Transverse colon (tissue), 4 donors: ENCODE results near the gene TTC21A. TPM values are rescaled to one million over a fixed set of nuclear protein-coding genes. Genes with fewer than 3 reads are reported as not detected.

Experiments used
- DNase-seq: peaks from one replicate; pipeline ENCODE4 v3.0.0-alpha.2; 2019
- H3K27ac ChIP-seq, 4 donors: fragments of 200-600 bp; sonication (generic); 2 replicates each; pipeline ENCODE4 v1.5.1; 2016 to 2018; ENCODE audit warnings: inconsistent platforms in 4 of 4
- H3K27me3 ChIP-seq: fragments of 200-600 bp; sonication (generic); 2 replicates; pipeline ENCODE4 v1.5.1; 2017; ENCODE audit warnings: inconsistent platforms
- H3K36me3 ChIP-seq, 4 donors: fragments of 200-600 bp; sonication (generic); 2 replicates each; pipeline ENCODE4 v1.5.1; 2017 to 2019; ENCODE audit warnings: inconsistent platforms in 4 of 4
- H3K4me1 ChIP-seq, 4 donors: fragments of 200-600 bp; sonication (generic); 2 replicates each; pipeline ENCODE4 v1.5.1; 2017 to 2020; ENCODE audit warnings: inconsistent platforms in 4 of 4
- H3K4me3 ChIP-seq, 4 donors: fragments of 200-600 bp; sonication (generic); 1 replicate in 1 of 4; 2 replicates in 3 of 4; pipeline versions ENCODE4 v1.5.1 to v1.6.1; 2017 to 2019; ENCODE audit warnings: inconsistent platforms in 4 of 4
- H3K9me3 ChIP-seq, 2 donors: fragments of 200-600 bp; sonication (generic); 2 replicates each; pipeline ENCODE4 v1.5.1; 2017 to 2019; ENCODE audit warnings: inconsistent platforms in 2 of 2
- EP300 ChIP-seq: sonication (generic); formaldehyde crosslinking; IDR thresholded peaks from one replicate; pipeline ENCODE4 v1.6.1; 2017; ENCODE audit warnings: antibody characterized with exemption, low read depth
- POLR2A ChIP-seq: fragments of 450-650 bp; IDR thresholded peaks from one replicate; pipeline ENCODE4 v1.6.1; 2016; ENCODE audit warnings: antibody characterized with exemption, mild to moderate bottlenecking, moderate library complexity
- POLR2AphosphoS5 ChIP-seq, 3 donors: sonication (generic); formaldehyde crosslinking; IDR thresholded peaks; one replicate each; pipeline ENCODE4 v1.6.1; 2016; ENCODE audit warnings: antibody characterized with exemption in 3 of 3
- WGBS, 2 donors: methylation state at CpG; one replicate each; pipeline ENCODE4 v1.1.5; 2018; ENCODE audit warnings: low coverage in 1 of 2; 5-methylcytosine and 5-hydroxymethylcytosine counted together
- in situ Hi-C, 4 donors: fragments of 200-750 bp; cut with MboI; loops; one replicate each; pipeline versions ENCODE4 v1.15.0 to v1.15.1; 2017; ENCODE audit warnings: low sequenced_read_pairs in 3 of 4, low pct_ligation_motif_present in 1 of 4, low pct_unique_long_range_greater_than_20kb in 1 of 4
- intact Hi-C: fragments of 100-400 bp; cut with DNase I; formaldehyde crosslinking; loops from one replicate; pipeline ENCODE4 v1.15.1; 2023; ENCODE audit warnings: low total_unique reads
- total RNA-seq, 4 donors: library from RNA; depleted of rRNA; stranded (reverse); fragments of >200 nt; gene quantifications; one replicate each; pipeline ENCODE4 v1.1.0, GENCODE V29; 2016
- TF ChIP-seq, protein P1 (sequence below), 5 experiments: fragments of 200-600 bp in 3 of 5; fragments of 450-650 bp in 2 of 5; sonication (generic) in 3 of 5; IDR thresholded peaks; 1 replicate in 2 of 5; 2 replicates in 3 of 5; pipeline ENCODE4 v1.5.1; 2016 to 2017; ENCODE audit warnings: antibody characterized with exemption in 5 of 5, inconsistent platforms in 3 of 5, mild to moderate bottlenecking in 2 of 5, moderate library complexity in 1 of 5

TTC21A gene
- total RNA-seq, 4 donors from 2014 or later, result 6.8 to 101 (median 30.3) TPM

DNA sequence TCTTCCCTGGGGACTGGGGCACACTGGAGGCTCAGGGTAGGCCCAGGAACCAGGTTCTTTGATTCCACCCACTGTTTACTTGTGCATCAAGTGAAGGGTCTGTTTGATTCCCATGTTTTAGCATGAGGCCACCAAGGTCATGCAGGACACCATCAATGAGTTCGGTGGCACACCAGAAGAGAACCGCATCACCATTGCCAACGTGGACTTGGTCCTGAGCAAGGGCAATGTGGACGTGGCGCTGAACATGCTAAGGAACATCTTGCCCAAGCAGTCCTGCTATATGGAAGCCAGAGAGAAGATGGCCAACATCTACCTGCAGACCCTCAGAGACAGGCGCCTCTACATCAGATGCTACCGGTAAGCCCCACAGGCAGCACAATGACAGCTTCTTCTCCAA lies 21.5 kb downstream of the TTC21A start:
- in situ Hi-C loops (loop anchor here in 3 of 4 donors (10.0 kb wide), 1 partner anchor 156 kb away; the partner anchor contains the start of gene CX3CR1 (in 3 of the 3)), intact Hi-C loops (no loop called here)
- 95% methylated on average over 7 of the region's 7 CpGs; no CpG with 5 or more reads in 1 of the 2 donors for WGBS, 2 donors
- Histone ChIP-seq H3K4me1 (peaks cover 2 to 10% (median 8%) of the 10 kb centered on the region in 4 donors), H3K27me3 (no peaks in the 10 kb centered on the region), H3K4me3 (no peak overlapping the region), H3K36me3 (no peaks in the 10 kb centered on the region), H3K9me3 (no peaks in the 10 kb centered on the region), H3K27ac (no peak overlapping the region)
- no peak for DNase-seq
- TF ChIP-seq POLR2AphosphoS5 (IDR thresholded peaks at IDR 0.05) (no peak), EP300 (no peak), POLR2A (no peak)
- TF ChIP-seq, protein P1, sequence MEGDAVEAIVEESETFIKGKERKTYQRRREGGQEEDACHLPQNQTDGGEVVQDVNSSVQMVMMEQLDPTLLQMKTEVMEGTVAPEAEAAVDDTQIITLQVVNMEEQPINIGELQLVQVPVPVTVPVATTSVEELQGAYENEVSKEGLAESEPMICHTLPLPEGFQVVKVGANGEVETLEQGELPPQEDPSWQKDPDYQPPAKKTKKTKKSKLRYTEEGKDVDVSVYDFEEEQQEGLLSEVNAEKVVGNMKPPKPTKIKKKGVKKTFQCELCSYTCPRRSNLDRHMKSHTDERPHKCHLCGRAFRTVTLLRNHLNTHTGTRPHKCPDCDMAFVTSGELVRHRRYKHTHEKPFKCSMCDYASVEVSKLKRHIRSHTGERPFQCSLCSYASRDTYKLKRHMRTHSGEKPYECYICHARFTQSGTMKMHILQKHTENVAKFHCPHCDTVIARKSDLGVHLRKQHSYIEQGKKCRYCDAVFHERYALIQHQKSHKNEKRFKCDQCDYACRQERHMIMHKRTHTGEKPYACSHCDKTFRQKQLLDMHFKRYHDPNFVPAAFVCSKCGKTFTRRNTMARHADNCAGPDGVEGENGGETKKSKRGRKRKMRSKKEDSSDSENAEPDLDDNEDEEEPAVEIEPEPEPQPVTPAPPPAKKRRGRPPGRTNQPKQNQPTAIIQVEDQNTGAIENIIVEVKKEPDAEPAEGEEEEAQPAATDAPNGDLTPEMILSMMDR (IDR thresholded peaks at IDR 0.05), result no peak

DNA sequence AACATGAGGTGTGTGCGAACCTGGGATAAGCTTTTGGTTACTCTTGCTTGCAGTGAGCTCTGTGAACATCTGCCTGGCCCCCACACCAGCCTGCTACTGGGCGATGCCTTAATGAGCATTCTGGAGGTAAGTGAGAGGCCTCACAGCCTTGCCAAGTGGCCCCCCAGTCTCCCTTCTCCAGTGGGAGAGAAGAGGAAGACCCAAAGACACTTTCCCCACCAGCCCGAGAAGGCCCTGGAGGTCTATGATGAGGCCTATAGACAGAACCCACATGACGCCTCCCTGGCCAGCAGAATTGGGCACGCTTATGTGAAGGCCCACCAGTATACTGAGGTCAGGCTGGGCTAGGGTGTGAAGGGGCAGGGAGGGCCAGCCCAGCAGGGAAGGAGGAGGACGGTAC lies 22.5 kb downstream of the TTC21A start:
- in situ Hi-C loops (no loop called here), intact Hi-C loops (no loop called here)
- H3K9me3 ChIP-seq, result no peaks in the 10 kb centered on the region
- TF ChIP-seq EP300 (no peak), POLR2AphosphoS5 (IDR thresholded peaks at IDR 0.05) (no peak)
- TF ChIP-seq, protein P1 (IDR thresholded peaks at IDR 0.05), result no peak
- no peak overlapping the region for H3K27ac ChIP-seq
- H3K36me3 ChIP-seq, result no peaks in the 10 kb centered on the region
- no peak overlapping the region for H3K4me3 ChIP-seq
- H3K4me1 ChIP-seq, result peaks cover 2 to 10% (median 8%) of the 10 kb centered on the region in 4 donors
- WGBS, 2 donors, result 95% methylated on average over 4 of the region's 6 CpGs; no CpG with 5 or more reads in 1 of the 2 donors
- no peaks in the 10 kb centered on the region for H3K27me3 ChIP-seq
- no peak for DNase-seq

DNA sequence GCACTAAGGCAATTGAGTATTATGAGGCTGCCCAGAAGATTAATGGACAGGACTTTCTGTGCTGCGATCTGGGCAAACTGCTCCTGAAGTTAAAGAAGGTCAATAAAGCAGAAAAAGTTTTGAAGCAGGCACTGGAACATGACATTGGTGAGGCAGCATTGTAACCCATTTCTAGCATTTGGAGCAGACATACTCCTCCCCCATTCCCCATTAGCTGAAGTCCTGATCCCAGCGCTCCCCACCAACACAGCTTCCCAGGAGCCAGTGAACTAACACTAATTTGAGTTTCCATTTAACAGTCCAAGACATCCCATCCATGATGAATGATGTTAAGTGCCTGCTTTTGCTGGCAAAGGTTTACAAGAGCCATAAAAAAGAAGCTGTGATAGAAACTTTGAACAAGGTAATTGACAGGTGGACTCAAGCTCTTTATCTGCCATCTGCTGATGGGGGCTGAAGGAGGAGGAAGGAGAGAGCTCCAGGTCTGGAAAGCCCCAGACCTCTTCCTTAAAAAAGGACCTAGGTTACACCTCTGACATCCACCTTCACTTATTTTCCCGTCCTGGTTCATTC lies 23.3 kb downstream of the TTC21A start:
- Histone ChIP-seq H3K27me3 (no peaks in the 10 kb centered on the region), H3K4me1 (peaks cover 2 to 5% (median 4%) of the 10 kb centered on the region in 4 donors), H3K36me3 (no peaks in the 10 kb centered on the region), H3K4me3 (no peak overlapping the region), H3K27ac (no peak overlapping the region), H3K9me3 (no peaks in the 10 kb centered on the region)
- TF ChIP-seq POLR2AphosphoS5 (IDR thresholded peaks at IDR 0.05) (no peak), POLR2A (no peak), EP300 (no peak)
- TF ChIP-seq, protein P1 (IDR thresholded peaks at IDR 0.05), result no peak
- intact Hi-C loops (no loop called here), in situ Hi-C loops (no loop called here)
- 32 to 56% methylated on average over 2 to 3 of the region's 3 CpGs for WGBS, 2 donors
- DNase-seq, result no peak

DNA sequence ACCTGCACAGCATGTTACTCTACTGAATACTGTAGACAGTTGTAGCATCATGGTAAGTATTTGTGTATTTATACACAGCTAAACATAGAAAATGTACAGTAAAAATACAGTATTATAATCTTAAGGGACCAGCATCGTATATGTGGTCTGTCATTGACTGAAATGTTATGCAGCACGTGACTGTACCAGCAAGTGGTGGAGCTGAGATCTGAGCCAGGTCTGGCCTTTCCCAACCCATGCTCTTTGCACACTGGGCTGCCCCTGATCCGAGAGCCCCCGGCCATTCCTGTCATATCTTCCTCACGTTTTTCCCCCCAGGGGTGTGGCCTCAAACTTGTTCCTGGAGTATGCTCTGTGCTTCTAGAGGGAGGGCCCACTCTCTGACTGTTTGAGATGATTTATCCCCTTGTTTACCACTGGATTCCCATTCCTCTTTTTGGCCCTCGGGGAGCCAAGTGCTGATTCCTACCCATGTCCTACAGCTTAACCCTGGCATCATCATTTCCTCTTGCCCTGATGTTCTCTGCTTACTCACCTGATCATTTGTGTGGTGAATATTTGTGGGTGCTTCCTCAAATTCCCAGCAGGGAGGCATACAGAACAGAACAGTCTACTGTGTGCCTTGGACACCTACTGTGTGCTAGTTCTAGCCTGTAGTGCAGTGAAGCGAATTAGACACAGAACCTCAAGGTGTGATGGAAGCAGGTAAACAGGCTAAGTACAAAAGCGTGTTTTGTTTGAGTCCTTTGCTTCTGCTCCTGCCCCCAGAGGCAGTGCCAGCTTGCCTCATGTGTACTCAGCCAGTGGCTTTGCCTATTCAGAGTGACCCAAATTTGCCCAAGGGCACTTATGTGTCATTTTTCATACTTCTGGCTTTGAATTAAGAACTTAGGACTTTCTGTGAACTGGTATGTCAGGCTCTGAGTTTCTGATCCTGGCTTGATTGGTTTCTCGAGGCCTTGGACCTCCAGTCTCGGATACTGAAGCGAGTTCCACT lies 24.9 kb downstream of the TTC21A start:
- in situ Hi-C loops (no loop called here), intact Hi-C loops (no loop called here)
- TF ChIP-seq POLR2A, result no peak
- TF ChIP-seq, protein P1 (IDR thresholded peaks at IDR 0.05), result no peak
- no peak for TF ChIP-seq EP300

More for the DNA sequence above, 24.9 kb downstream of the TTC21A start:
- WGBS, 2 donors, result 79 to 80% methylated on average over 1 to 11 of the region's 11 CpGs
- no peaks in the 10 kb centered on the region for H3K36me3 ChIP-seq
- H3K4me3 ChIP-seq, result no peak overlapping the region
- H3K27ac ChIP-seq, result no peak overlapping the region
- no peak for DNase-seq
- no peaks in the 10 kb centered on the region for H3K27me3 ChIP-seq
- H3K9me3 ChIP-seq, result no peaks in the 10 kb centered on the region
- no peaks in the 10 kb centered on the region for H3K4me1 ChIP-seq
